HCEC 1CT (cell line): ENCODE results near the gene TMOD2.

Experiments
- DNase-seq: peaks from one replicate; pipeline ENCODE4 v3.0.0-alpha.2; 2017

The TMOD2 gene

GRCh38 chr15:51736751-51737521 lies 14.5 kb upstream of the TMOD2 start:
- no peak for DNase-seq

- peak; percentile 57 for DNase-seq
Measured at GRCh38 chr15:51737522-51738305, 13.7 kb upstream of the TMOD2 start, which contains the start of gene LYSMD2. Gene LYSMD2 (minus strand): TSS chr15:51737655. CDS start chr15:51737622, 33 bp downstream.

- DNase-seq, result no peak
Measured at GRCh38 chr15:51738553-51738952, 12.8 kb upstream of the TMOD2 start.

- no peak for DNase-seq
Measured at GRCh38 chr15:51739061-51739712, 12.2 kb upstream of the TMOD2 start.

- DNase-seq, result no peak
Measured at GRCh38 chr15:51749307-51749706, 2.1 kb upstream of the TMOD2 start.

- DNase-seq, result no peak
Measured at GRCh38 chr15:51750186-51750585, 1.2 kb upstream of the TMOD2 start.

- peak; percentile 18 for DNase-seq
Measured at GRCh38 chr15:51751697-51752683, 593 bp downstream of the TMOD2 start.

- no peak for DNase-seq
Measured at GRCh38 chr15:51752888-51753287, 1.5 kb downstream of the TMOD2 start.

GRCh38 chr15:51754267-51754666 lies 2.9 kb downstream of the TMOD2 start:
- no peak for DNase-seq

- DNase-seq, result no peak
Measured at GRCh38 chr15:51755790-51756189, 4.4 kb downstream of the TMOD2 start.

GRCh38 chr15:51756482-51756881 lies 5.1 kb downstream of the TMOD2 start:
- DNase-seq, result no peak

- DNase-seq, result no peak
Measured at GRCh38 chr15:51757450-51757849, 6.1 kb downstream of the TMOD2 start.

- DNase-seq, result peak; percentile 82
Measured at GRCh38 chr15:51758645-51759044, 7.2 kb downstream of the TMOD2 start.

GRCh38 chr15:51759557-51760070 lies 8.2 kb downstream of the TMOD2 start:
- peak; percentile 94 for DNase-seq

- no peak for DNase-seq
Measured at GRCh38 chr15:51760805-51761204, 9.4 kb downstream of the TMOD2 start.

- no peak for DNase-seq
Measured at GRCh38 chr15:51765751-51766150, 14.4 kb downstream of the TMOD2 start.

GRCh38 chr15:51766341-51766740 lies 14.9 kb downstream of the TMOD2 start:
- no peak for DNase-seq

- DNase-seq, result no peak
Measured at GRCh38 chr15:51768018-51768417, 16.6 kb downstream of the TMOD2 start.

- DNase-seq, result no peak
Measured at GRCh38 chr15:51770902-51771301, 19.5 kb downstream of the TMOD2 start.

GRCh38 chr15:51771773-51772172 lies 20.4 kb downstream of the TMOD2 start:
- no peak for DNase-seq

- no peak for DNase-seq
Measured at GRCh38 chr15:51774916-51775315, 23.5 kb downstream of the TMOD2 start.
